GM21360 (cell line): ENCODE data around the gene CACNA1C.

Experiments
- ATAC-seq: cut with Tn5 transposase; IDR thresholded peaks from one replicate; pipeline ENCODE4 v1.9.1; 2021; ENCODE audit warnings: mild to moderate bottlenecking, moderate library complexity; ENCODE audit not compliant: unreplicated experiment

CACNA1C gene

DNA sequence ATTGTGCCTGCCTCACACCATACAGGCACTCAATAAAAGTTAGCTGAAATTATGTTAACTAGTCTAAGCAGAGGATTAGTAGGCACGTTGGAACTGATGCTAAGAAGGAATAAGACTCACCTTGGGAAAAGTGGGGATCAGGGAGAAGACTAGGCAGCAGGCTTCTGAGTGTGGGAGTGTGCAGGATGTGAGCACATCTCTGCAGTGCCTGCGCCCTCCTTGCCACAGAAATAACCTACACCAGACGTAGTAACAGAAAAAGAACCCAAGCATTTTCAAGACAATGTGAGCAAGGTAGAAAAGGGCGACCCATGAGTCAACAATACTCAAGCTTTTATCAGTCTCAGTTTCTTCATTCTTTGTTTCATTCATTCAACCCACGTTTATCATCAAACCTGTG lies 113.9 kb downstream of the CACNA1C start:
- ATAC-seq = no peak

DNA sequence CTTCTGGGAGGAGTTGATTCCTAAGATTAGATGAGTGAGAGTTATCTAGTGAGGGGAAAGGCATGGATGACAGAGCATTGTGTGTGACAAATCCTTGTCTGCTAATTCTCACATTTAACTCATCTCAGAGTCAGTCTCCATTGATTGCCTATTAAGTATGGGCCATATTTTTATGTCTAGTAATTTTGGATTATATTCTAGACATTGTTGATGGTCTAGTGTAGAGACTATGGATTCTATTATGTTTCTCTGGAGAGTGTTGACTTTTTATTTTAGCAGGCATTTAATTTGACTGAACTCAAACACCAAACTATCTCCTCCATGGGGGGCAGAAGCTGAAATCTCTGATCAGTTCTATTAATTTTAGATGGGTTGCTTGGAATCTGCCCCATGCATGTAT lies 114.4 kb downstream of the CACNA1C start:
- ATAC-seq = no peak

DNA sequence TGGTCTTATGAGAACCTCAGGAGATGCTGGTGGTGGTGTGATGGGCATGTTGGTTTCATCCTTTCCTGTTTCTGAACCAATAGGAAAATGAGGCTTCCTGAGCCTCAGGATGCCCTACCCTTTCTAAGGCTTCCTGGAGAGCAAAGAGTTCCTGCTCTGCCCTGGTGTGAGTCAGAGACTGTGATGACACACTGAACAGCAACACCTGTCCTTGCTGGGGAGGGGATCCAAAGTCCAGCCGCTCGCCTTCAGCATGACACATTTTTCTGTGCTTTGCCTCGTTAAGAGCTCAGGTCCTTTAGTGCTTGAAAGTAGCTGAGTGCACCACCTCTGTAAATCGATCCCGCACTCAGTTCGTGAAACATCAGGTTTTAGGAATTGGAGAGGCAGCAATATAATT lies 116.0 kb downstream of the CACNA1C start:
- no peak for ATAC-seq

DNA sequence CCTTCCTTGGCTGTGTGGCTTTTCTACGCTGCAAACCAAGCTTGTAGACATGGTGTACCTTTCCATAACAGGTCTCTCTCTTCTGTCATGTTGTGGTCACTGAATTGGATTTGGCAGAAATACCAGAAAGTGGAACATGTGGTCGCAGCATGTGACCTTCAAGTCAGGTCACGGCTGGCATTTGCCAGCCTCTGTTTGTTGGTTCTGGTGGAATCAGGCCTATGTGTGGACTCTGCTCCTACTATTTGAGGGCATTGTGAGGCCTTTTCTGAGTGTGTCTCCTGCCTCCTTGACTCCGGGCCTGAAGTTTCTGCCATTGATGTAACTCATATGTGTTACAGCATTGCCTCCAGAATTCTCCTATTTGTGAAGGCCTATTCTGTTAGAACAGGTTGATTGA lies 116.7 kb downstream of the CACNA1C start:
- ATAC-seq = no peak

DNA sequence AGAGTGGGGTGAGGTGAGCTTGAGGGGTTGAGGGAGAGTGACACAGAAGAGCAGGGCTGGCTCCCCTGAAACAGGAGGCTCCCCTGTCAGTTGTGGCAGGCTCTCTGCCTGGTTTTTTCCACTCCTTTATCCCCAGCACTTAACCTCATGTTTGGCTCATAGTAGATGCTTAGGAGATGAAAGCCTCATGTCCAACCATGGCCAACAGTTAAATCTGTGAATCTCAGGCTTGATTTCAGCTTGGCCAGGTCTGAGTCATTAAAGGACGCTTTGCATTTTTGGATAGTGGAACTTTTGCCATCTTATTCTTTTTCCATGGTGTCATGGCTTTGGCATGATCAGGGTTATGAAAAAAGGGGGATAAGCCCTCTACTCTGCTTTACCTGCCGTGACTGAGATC lies 117.2 kb downstream of the CACNA1C start:
- no peak for ATAC-seq

DNA sequence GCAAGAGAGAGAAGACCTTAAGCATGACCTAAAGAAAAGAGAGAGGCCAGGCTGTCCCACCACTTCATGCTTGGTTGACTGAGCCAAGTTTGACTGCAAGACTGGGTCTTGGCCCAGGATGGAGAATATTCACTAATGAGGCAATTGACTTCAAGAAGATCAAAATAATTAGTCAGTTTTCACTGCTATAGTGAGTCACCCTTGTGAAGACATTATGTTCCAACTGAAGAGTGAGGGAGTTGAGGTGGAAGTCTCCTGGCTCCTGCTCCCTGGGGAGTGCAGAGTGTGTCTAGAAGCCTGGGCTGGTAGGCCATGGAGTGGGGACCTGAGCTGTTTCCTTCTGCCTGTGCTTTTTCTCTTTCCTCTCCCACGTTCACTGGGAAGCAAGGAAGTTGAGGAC lies 117.6 kb downstream of the CACNA1C start:
- ATAC-seq = no peak

DNA sequence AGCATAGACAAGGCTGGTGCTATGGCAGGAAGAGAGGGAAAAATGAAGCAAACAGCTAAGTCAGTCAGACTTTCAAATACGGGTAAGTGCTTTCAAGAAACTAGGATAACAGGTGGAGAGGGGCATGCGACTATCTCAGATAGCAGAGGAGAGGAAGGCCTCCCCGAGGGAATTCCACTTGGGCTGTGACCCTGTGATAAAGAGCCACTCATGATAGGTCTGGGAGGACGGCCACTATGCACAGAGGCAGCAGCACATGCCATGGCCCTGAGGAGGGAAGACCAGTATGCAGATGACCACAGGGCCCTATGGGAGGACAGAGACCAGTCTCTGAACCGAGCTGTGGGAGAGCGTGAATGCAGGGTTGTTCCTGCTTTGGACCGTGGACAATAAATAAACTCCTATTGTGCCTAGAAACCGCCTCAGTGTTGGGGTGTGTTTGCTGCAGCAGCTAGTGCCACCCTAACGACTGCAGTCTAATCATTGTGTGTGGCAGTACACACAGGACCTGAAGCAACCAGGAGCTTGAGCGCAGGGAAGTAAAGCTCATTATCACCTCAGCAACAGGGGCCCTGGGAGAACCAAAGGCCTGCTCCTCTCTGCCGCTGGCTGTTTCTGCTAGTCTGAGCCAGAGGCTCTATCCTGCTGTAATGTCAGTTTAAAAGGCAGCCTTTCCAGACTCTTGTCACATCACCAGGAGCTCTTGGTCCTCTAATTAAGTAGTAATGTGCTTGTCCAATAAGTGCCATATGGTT lies 119.1 kb downstream of the CACNA1C start:
- ATAC-seq = no peak

DNA sequence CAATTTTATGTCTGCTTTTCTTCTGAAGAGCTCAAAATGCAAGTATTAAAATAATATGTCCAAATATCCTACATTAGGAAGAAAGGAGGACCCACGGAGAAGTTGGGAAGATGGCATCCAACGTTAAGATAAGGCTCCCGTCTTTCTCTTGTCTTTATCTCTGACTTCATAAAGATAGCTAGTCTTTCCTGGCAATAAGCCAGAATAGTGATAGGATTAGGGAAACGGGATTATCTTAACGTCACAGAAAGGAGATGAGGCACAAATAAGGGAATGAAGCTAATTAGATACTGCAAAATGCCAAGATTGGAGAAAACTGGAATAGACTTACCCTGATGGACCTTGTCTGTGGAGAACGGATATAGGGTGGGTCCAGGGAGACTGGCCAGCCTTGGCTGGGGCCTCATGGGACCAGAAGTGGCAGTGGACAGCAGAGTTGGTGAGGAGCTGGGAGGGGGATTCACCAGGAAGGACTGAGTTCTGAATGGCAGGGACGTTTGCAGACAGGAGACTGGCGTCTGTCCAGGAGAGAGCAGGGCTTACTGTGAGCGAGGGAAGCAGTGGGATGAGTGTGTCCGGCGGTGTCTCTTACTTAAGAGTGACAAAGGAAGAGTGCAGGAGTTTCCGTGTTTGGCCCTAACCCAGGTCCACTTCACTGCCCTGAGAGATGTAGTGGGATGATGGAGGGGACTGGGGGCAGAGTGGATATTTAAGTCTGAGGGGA lies 119.9 kb downstream of the CACNA1C start:
- ATAC-seq = no peak

DNA sequence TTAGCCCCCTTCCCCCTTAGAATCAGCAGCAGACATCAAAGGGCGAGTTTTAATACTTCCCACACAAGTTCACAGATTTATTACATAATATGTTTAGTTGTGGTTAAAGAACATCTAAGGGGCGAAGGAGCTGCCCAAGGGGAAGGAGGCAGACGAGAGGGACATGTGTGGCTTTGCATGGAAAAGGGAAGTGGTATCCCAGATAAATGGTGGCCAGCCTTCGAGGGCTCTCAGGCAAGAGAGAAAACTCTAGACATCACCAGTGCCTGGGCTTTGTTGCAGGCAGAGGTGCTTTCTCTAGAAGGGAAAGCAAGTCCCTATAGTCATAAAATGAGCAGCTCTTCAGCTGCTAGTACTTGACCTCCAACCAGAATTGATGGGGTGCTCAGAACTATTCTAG lies 121.2 kb downstream of the CACNA1C start:
- ATAC-seq = no peak

DNA sequence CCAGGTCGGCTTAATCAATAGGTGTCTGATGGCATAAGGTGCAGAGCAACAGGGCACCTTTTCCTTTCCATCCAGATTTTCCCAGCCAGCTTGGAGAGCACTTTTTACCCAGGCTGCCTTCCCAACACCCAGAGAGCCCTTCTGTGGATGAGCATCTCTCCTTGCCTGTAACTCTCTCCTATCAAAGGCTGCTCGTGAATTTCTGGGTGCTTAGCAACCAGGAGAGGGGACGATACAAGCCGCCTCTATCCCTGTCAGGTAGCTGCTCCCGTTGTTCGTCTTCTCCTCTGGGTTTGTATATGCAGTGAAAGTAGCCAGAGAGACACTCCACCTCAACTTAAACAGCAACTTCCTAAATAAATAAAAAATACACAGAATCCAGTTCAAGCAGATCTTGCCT lies 124.2 kb downstream of the CACNA1C start:
- no peak for ATAC-seq

DNA sequence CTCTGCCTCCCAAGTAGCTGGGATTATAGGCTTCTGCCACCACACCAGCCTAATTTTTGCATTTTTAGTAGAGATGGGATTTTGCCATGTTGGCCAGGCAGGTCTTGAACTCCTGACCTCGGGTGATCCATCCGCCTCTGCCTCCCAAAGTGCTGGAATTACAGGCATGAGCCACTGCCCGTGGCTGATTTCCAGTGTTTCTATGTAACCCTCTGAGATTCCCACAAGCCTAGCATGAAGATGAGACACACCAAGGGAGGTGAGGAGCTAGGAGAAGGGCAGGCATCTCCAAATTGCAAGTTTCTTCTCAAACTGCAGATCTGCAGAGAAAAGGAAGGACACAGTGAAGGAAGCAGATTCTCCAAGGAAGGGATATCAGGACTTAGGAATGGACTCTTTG lies 125.0 kb downstream of the CACNA1C start:
- no peak for ATAC-seq

DNA sequence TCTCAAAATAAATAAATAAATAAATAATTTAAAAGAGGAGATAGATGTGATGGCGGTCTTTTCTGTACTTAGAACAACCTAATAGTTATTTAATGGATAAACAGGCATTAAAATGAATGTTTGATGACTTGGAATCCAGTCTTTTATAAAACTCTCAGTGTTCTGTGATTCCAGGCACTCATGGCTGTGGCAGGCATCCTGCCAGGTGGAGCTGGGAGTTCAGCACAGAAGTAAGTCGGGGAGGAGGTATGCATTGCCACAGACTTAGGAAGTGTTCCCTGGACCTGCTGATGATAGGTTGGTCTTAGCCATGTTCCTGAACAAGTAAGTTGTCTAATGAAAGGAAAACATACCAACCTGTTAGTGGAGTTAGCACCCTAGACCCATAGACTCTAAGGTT lies 126.3 kb downstream of the CACNA1C start:
- no peak for ATAC-seq

DNA sequence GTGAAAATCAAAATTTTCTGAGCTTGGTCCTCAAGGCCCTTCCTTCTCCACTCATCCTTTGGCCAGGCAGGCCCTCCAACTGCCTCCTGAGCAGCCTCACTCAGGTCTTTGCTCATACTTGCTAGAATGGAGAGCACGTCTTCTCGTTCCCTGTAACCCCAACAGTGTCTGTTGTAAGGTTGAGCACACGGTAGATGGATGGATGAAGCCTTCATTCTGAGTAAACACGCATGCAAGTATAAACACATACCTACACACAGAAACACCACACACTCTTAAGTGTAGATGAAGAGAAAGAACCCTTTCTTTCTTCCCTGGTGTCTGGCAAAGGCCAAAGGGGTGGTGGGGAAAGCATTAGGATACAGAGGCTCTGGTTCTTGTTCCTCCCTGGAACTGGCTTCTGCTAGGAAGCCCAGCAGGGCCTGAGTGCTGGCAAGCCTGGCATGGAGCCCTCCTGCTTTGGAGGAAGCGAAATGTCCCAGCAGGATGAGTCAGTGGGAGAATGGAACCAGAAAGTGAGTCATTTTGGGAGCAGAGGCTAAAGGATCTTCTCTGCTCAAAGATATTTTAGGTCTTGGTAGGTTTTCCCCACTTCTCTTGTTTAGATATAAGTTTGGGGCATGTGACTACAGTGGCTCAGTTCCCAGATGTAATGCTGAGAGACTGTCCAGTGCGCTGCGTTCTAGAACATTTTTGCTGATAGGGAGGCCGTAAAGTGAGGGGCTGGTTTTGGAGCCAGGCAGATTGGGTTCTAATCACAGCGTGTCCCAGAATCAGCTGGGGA lies 127.4 kb downstream of the CACNA1C start:
- ATAC-seq = no peak

DNA sequence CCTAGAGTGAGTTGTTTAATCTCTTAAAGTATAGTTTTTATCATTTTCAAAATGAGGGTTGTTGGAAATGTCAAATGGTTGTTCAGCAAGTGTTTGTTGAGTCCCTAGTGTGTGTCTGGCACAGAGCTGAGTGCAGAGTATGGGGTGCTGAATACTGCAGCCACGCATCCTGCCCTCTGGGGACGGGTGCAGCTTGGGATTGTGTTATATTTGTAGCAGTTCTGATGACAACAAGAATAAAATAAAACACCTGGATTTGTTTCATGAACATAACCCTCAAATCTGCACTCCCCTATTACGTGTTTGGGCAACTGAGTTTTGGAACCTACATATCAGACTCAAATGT lies 127.9 kb downstream of the CACNA1C start:
- no peak for ATAC-seq

DNA sequence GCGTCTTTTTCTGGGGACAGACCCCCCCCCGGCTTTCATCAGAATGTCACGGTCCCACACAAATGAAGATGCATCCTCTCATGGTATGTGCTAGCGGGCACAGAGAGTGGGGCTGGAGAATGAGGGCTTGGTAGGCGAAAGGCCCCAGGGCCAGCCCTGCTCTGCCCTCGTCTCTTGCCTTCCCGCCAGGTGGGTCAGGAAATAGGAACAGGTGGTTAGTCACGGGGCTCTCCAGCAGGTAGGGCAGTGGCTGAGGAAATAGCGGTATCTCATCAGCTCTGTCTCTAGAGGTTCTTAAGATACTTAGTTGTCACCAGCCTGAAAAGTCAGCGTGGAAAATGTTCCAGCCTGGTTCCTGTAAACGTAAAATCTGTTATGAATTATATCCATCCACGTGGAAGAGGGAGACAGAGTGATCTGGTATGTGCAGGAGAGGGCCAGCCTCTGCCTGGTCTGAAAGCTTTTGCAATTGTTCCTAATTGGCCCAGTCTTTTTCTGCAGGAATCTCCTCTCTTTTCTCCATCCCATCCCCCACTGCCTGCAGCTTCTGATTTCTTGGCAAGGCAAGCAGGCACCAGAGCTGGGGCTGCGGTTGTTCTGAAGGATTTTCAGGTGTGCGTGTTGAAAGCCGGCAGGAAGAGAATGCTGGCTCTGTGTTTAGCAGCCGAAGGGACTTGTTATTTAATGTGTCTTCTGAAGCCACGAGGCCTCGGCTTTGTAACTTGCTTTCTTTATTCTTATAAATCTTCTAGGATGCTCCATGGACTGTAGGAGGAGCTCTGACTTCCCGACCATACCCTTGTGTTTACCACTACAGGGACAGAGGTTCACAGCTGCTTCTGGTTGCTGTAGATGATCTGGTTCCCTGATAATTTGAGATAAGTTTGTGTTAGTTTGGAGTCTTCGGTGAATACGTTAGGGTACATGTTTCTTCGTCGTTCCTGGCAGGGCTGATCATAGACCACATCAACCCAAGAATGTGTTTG lies 131.1 kb downstream of the CACNA1C start:
- no peak for ATAC-seq

DNA sequence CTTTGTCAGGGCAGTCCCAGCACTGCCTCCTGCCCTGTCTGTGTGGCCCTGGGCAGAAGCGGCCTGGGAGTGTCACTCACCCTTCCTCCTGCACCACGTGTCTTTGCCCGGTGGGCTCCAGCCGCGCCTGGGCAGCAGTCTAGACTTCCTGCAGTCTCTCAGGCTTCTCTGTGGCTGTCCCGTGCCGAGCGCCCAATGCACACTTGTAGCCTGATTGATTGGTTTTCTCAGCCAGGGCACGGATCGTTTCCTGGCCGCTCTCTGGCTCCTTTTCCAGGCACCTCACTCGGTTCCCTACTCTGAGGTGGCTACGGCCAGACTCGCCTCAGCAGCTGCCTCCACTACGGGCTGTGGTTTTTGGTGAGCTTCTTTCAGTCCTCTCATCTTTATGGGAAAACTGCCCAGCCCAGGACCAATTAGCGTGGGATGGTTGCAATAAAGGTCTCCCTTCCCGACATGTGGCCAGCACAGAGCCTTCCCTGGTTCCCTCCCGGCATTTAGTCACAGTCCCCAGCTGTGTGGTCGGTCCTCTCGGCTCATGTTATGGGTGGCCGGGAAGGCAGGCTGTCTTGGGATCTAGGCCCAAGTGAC lies 133.1 kb downstream of the CACNA1C start:
- no peak for ATAC-seq

DNA sequence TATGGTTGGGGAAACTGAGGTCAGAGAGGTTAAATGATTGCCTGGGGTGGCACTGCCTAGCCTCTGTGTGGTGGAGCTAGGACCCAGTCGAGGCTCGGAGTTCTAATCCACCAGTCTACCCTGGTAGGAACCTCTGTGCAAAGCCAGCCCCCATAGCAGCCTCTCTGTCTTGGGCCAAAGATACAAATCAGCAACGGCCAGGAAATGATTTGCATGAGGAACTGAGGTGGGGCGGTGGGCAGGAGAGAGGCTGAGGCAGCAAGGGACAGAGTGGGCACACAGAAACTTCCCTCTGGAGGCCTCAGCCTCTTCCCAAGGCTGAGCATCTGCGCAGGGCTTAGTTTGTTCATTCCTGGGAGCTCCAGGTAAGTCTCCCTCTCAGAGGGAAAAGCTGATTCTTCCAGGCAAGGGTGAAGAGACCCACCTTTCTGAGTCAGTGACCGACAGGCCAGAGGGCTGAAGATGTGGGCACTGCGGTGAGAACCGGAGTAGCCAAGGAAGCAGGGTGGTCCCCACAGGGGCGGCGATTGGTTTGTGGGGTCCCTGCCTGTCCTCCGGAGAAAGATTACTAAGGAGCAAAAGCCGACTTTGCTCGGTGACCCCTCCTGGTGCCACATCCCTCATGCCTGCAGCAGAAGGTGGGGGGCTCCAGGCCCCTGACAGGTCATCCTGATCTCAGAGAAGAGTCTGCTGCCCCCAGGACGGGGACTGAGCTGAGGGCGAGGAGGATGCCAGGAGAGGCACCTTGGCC lies 134.6 kb downstream of the CACNA1C start:
- no peak for ATAC-seq

DNA sequence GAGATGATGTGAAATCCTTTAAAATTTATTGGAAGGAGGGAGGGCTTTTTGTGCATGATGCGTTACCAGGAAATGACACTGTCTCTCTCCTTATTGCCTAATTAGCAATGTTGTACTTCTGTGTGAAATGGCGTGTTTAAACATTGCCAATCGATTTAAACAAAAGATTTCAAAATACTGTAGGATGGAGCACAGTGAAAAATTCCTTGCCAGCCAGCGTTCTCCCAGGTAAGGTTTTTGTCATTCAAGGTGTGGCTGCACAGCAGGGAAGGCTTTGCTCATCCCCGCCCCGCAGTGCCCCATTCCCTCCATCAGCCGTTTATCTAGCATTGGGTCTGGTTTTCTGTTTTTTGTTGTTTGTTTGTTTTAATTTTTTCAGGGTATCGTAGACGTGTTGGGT lies 137.3 kb downstream of the CACNA1C start:
- no peak for ATAC-seq

DNA sequence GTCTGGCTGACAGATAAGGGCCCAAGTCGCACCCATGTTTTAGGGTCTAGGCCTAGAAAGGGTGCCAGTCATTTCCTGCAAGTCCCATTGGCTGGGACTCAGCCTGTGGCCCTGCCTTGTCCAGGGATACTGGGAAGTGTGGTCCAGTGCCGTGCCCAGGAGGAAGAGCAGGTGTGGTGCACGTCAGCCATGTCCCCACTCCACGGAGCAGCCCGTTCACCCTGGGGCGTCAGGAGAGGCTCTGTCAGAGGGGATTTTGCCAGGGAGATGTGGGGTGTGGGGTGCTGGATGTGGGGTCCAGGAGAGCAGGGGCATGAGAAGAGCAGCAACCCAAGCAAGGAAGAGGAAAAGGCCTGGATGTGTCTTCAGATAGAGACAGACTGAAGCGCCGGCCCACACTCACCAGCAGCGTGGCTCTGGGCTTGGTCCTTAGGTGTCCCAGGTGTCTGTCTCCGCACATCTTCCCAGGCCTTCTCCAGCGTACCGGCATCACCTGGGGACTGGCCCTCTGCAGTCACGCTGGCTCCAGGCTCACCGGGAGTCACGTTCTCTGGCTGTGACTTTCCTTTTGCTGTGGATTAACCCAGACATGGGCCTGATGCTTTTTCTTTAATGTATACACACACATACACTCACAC lies 138.2 kb downstream of the CACNA1C start:
- no peak for ATAC-seq
